Measurements from ENCODE around the gene PPP1R9B.

GRCh38 chr17:50147841-50148225 lies 2.6 kb downstream of the PPP1R9B start:
- no peak for TF ChIP-seq POLR2A (IDR thresholded peaks at IDR 0.05; ENCODE audit: low read length)
- no peak for TF ChIP-seq GATA1 (IDR thresholded peaks at IDR 0.05; ENCODE audit: low read depth, low read length)

All from erythroblast (primary cell).